Activated CD8-positive, alpha-beta memory T cell treated with anti-CD3 and anti-CD28 coated beads for 1 hour (primary cell): Measurements from ENCODE around the gene AGFG2.
"Not testable (repeated sequence)": the region's sequence is repeated elsewhere in the genome, so short reads cannot be mapped to it uniquely, and the experiment has no call there.

Experiments
- DNase-seq, 2 donors: peaks; one replicate each; pipeline ENCODE4 v3.0.0-alpha.2; 2020; ENCODE audit warnings: low read depth in 1 of 2; ENCODE audit errors: extremely low read depth in 1 of 2

The AGFG2 gene

DNA sequence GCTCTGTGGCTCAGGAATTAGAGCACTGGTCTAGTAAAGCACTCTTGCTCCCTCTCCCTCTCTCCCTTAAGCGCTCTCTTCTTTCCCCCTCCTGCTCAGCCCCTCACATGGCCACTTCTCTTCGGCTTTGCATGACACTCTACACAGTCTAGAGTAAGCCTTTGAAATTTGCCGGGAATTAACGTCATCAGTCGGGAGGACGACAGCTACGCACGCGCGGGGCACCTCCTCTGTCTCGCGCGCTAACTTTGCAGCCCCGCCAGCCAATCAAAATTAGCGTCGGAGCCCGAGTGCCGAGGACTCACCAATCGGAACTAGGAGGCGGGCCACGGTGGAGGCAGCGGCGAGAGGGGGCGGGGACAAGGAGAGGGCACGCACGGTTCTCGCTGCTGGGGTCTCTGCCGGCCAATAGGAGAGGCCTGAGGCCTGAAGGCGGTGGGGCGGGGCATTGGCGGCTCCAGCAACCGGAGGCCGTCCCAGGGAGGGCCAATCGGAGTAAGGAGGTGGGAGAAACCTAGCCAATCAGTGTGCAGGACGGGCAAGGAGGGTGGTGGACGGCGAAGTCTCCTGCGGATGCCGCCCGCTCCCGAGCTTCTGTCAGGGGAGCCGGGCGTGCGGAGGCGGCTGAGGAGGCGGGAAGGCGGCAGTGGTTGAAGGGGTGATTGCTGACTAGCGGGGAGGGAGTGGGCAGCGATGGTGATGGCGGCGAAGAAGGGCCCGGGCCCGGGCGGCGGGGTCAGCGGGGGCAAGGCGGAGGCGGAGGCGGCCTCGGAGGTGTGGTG is at the start of gene AGFG2:
AGFG2 (plus strand) TSS at position 550 of the 782 bp plus-strand sequence; CDS start at position 694, 144 bp downstream.
- DNase-seq: peak; percentile 99 to 100

GRCh38 chr7:100489824-100490223 is 49.2 kb upstream of the AGFG2 start:
- no peak for DNase-seq

DNA sequence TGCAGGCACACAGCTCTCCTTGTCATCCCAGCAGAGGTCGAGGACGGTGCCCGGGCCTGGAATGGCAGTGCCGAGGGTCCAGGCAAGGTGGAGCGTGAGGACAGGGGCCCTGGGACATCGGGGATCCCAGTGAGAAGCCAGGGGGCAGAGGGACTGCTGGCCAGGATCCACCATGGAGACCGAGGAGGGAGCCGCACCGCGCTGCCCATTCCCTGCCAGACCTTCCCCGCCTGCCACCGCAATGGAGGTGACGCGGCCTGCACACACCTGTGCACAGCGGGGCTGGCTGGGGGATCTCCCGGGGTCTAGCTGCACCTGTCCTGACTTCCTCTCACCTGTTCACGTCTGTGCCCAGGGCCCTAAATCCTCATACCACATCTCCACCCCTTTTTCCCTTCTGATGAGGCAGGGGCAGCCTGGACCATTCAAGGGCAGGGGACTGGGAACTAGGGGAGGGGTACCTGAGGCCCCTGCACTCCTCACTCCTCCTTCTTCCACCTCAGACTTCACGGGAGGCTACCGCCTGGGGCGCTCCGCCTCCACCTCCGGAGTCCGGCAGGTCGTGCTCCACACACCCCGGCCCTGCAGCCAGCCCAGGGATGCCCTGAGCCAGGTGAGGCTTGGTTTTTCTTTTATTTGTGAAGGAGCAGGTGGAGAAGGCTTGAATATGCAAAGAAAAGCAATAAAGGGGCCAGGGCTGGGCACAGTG is 48.4 kb upstream of the AGFG2 start:
- DNase-seq: no peak

- DNase-seq: no peak
Measured at GRCh38 chr7:100491192-100491578, 47.8 kb upstream of the AGFG2 start.

DNA sequence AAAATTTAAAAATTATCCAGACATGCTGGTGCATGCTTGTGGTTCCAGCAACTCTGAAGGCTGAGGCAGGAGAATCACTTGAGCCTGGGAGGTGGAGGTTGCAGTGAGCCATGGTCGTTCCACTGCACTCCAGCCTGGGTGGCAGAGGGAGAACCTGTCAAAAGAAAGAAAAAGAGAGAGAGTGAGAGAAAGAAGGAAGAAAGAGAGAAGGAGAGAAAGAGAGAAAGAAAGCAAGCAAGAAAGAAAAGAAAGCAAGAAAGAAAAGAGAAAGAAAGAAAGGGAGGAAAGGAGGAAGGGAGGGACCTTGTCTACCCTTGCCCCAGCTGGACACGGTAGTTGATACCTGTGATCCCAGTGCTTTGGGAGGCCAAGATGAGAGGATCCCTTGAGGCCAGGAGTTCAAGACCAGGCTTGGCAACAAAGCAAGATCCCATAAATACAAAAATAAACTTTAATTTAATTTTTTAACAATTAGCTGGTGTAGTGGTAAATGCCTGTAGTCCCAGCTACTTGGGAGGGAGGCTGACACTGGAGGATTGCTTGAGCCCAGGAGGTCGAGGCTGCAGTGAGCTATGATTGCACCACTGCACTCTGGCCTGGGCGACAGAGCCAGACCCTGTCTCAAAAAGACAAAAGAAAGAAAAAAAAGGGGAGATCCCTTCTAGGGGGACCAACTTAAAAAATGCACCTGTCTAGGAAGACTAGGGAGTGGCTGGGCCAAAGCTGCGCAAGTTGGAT is 46.1 kb upstream of the AGFG2 start:
- no peak for DNase-seq

DNA sequence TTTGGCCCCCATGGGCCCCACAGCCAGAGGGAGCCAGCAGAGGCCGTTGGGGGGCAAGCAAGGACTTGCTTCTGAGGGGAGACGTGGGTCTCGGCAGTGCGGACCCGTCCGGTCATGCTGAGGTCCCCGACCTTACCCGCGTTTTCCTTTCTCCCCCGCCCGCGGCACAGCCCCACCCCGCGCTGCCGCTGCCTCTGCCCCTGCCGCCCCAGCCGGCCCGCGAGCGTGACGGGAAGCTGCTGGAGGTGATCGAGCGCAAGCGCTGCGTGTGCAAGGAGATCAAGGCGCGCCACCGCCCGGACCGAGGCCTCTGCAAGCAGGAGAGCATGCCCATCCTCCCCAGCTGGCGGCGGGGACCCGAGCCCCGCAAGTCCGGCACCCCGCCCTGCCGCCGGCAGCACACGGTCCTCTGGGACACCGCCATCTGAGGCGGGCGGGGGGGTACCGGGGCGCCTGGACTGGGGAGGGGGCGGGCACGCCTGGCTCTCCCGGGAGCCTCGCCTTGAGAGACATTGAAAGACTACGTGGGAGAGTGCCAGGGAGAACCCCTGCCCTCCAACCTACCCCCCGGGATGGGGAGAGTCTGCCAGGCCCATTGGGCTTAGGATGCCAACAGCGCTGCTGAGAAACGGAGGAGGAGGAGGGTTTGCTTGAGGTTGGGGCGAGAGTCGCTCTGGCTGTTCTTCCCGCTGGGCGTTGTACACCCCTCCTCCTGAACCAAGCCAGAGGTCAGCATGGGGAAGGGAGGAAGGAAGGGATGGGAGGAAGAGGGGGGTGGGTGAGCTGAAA is 45.3 kb upstream of the AGFG2 start:
- DNase-seq: peak in 1 of 2 donors; percentile 35

DNA sequence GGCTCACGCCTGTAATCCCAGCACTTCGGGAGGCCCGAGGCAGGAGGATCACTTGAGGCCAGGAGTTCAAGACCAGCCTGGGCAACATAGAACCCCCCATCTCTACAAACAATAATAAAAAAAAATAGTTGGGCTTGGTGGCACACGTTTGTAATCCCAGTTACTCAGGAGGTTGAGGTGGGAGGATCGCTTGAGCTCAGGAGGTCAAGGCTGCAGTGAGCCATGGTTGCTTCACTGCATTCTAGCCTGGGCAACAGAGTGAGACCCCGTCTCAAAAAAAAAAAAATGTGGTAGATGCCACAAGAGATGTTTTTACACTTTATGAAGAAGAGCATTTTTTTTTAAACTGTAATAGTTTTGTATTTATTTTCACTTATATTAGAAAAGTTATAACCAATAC is 42.5 kb upstream of the AGFG2 start:
- DNase-seq: no peak

GRCh38 chr7:100500743-100501142 is 38.3 kb upstream of the AGFG2 start:
- not testable (repeated sequence) for DNase-seq

DNA sequence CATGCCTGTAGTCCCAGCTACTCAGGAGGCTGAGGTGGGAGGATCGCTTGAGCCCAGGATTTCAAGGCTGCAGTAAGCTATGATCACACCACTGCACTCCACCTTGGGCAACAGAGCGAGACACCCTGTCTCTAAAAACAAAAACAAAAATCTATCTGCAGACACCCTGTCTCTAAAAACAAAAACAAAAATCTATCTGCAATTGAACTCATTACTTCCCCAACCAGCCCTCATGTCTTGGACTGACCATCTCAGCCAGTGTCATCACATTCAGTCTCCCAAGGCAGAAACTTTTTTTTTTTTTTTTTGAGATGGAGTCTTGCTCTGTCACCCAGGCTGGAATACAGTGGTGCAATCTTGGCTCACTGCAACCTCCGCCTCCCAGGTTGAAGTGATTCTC is 35.0 kb upstream of the AGFG2 start:
- DNase-seq: not testable (repeated sequence)

- no peak for DNase-seq
Measured at GRCh38 chr7:100504887-100505611, 34.0 kb upstream of the AGFG2 start.

GRCh38 chr7:100506356-100506923 is 32.6 kb upstream of the AGFG2 start:
- no peak for DNase-seq

DNA sequence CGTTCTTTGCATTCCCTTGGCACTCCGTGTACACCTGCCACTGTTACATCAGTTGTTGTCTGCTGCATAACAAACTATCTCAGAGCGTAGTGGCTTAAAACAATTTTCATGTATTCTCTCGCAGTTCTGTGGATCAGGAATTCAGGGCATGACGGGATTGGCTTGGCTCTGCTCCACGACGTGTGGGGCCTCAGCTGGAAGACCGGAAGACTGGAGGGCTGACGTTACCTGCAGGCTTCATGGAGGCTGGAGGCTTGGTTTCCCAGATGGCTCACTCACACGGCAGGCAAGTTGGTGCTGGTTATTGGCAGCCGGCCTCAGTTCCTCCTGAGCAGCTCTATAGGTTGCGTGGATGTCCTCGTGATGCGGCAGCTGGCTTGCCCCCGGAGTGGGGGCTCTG is 29.8 kb upstream of the AGFG2 start:
- no peak for DNase-seq

- no peak for DNase-seq
Measured at GRCh38 chr7:100510437-100511239, 28.4 kb upstream of the AGFG2 start.

DNA sequence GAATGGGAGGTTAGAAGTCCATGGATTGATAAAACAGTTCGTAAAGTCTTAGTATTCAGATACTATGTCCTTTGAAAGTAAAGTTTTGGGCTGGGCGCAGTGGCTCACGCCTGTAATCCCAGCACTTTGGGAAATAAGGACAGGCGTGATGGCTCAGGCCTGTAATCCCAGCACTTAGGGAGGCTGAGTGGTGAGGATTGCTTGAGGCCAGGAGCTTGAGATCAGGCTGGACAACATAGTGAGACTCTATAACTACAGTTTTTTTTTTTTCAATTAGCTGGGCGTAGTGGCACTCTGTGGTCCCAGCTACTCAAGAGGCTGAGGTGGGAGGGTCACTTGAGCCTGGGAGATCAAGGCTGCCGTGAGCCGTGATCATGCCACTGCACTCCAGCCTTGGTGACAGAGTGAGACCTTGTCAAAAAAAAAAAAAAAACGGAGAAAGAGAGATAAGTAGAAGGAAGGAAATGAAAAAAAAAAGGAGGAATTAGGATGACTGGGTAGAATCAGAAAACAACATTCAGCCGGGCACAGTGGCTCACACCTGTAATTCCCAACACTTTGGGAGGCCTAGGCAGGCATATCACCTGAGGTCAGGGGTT is 25.7 kb upstream of the AGFG2 start:
- no peak for DNase-seq

- no peak for DNase-seq
Measured at GRCh38 chr7:100515072-100515532, 23.9 kb upstream of the AGFG2 start.

GRCh38 chr7:100516135-100516812 is 22.7 kb upstream of the AGFG2 start:
- DNase-seq: peak in 1 of 2 donors; percentile 18

DNA sequence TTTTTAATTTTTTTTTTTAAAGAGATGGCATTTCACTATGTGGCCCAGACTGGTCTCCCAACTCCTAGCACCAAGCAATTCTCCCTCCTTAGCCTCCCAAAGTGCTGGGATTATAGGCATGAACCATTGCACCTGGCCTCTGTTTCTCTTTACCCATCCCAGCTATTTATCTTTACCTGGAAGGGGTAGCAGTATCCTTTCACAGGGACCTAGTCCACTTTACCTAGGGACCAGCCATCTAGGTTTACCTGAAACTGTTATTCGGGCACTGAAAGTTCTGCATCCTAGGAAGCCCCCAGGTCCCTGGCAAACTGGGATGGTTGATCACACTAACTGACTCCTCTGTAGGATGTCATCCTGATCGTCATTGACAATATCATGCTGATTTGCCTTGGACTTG is 21.7 kb upstream of the AGFG2 start:
- no peak for DNase-seq

GRCh38 chr7:100519580-100519979 is 19.4 kb upstream of the AGFG2 start:
- DNase-seq: no peak
